Right ventricle myocardium inferior (tissue), 1 donor: ENCODE measurements around the gene DENND1B. TPM values are rescaled to one million over a fixed set of nuclear protein-coding genes. Genes with fewer than 3 reads are reported as not detected.
A peak's percentile ranks its signal among the peaks of the same experiment; 100 is the strongest.
"Not testable (repeated sequence)": the region's sequence is repeated elsewhere in the genome, so short reads cannot be mapped to it uniquely, and the experiment has no call there.

Experiments
- ATAC-seq: fragments of 200-7000 bp; cut with Tn5 transposase; one replicate; pipeline ENCODE4 v1.9.1; 2020; ENCODE audit warnings: mild to moderate bottlenecking, moderate library complexity
- DNase-seq: peaks from one replicate; pipeline ENCODE4 v3.0.0; 2021; ENCODE audit errors: missing footprints
- intact Hi-C: fragments of 100-400 bp; cut with DNase I; formaldehyde crosslinking; loops from one replicate; pipeline ENCODE4 v1.11.0; 2022
- total RNA-seq: library from RNA; stranded (reverse); fragmentation: NEBNext Ultra II Directional; extraction: Animal tissue kit (Norgen Biotek cat#: 25700); gene quantifications from one replicate; pipeline ENCODE4 v1.2.1, GENCODE V29; 2021
- donor health status: DM: no; HTN: yes; CAD: no; lungs with severe emphysema.

DENND1B gene
- total RNA-seq, 1 donor from 2014 or later, result 22.9 TPM

GRCh38 chr1:197521118-197521739 is 254.1 kb downstream of the DENND1B start:
- intact Hi-C loops, result no loop called here
- DNase-seq (no peak), ATAC-seq (no peak)

- no peak for ATAC-seq
- intact Hi-C loops, result no loop called here
- DNase-seq, result no peak
Observed at GRCh38 chr1:197519741-197520334, 255.4 kb downstream of the DENND1B start.

- intact Hi-C loops, result no loop called here
- ATAC-seq (no peak), DNase-seq (no peak)
Observed at GRCh38 chr1:197515421-197515820, 259.9 kb downstream of the DENND1B start.

GRCh38 chr1:197510691-197511378 is 264.4 kb downstream of the DENND1B start:
- intact Hi-C loops, result no loop called here
- ATAC-seq (no peak), DNase-seq (no peak)

- ATAC-seq, result no peak
- DNase-seq, result peak; percentile 68
- intact Hi-C loops, result no loop called here
Observed at GRCh38 chr1:197496722-197497121, 278.6 kb downstream of the DENND1B start.

- DNase-seq, ATAC-seq: not testable (repeated sequence)
- intact Hi-C loops, result loop anchor here (5.0 kb wide), 1 partner anchor 576 kb away; no protein-coding TSS in a partner anchor
Observed at GRCh38 chr1:197491505-197491904, 283.8 kb downstream of the DENND1B start.

GRCh38 chr1:197486946-197487345 is 288.3 kb downstream of the DENND1B start:
- intact Hi-C loops, result no loop called here
- DNase-seq, result no peak
- no peak for ATAC-seq

- ATAC-seq (no peak), DNase-seq (no peak)
- intact Hi-C loops, result no loop called here
Observed at GRCh38 chr1:197485790-197486189, 289.5 kb downstream of the DENND1B start.

- intact Hi-C loops, result no loop called here
- DNase-seq (no peak), ATAC-seq (peak; percentile 71)
Observed at GRCh38 chr1:197481101-197481500, 294.2 kb downstream of the DENND1B start.

GRCh38 chr1:197480446-197480845 is 294.8 kb downstream of the DENND1B start:
- no peak for ATAC-seq
- no peak for DNase-seq
- intact Hi-C loops, result no loop called here

GRCh38 chr1:197472141-197472540 is 303.1 kb downstream of the DENND1B start:
- intact Hi-C loops, result no loop called here
- no peak for DNase-seq
- ATAC-seq, result no peak

- DNase-seq (no peak), ATAC-seq (peak; percentile 39)
- intact Hi-C loops, result no loop called here
Observed at GRCh38 chr1:197471248-197471985, 303.9 kb downstream of the DENND1B start.

GRCh38 chr1:197470330-197470729 is 304.9 kb downstream of the DENND1B start:
- intact Hi-C loops, result no loop called here
- no peak for DNase-seq
- no peak for ATAC-seq

- ATAC-seq (no peak), DNase-seq (no peak)
- intact Hi-C loops, result no loop called here
Observed at GRCh38 chr1:197469620-197470210, 305.6 kb downstream of the DENND1B start.

GRCh38 chr1:197468543-197469175 is 306.6 kb downstream of the DENND1B start:
- intact Hi-C loops, result no loop called here
- ATAC-seq, result no peak

GRCh38 chr1:197467881-197468280 is 307.4 kb downstream of the DENND1B start:
- ATAC-seq (no peak), DNase-seq (no peak)
- intact Hi-C loops, result no loop called here

More at GRCh38 chr1:197468543-197469175, 306.6 kb downstream of the DENND1B start:
- DNase-seq, result no peak

GRCh38 chr1:197466813-197467212 is 308.5 kb downstream of the DENND1B start:
- DNase-seq, result no peak
- ATAC-seq, result no peak

GRCh38 chr1:197465528-197466327 is 309.6 kb downstream of the DENND1B start:
- no peak for ATAC-seq
- intact Hi-C loops, result no loop called here
- no peak for DNase-seq

More at GRCh38 chr1:197466813-197467212, 308.5 kb downstream of the DENND1B start:
- intact Hi-C loops, result no loop called here
